Mucosa of descending colon (tissue), 3 donors: ENCODE results near the gene C1QTNF5. TPM values are rescaled to one million over a fixed set of nuclear protein-coding genes. Genes with fewer than 3 reads are reported as not detected.
A peak's percentile ranks its signal among the peaks of the same experiment; 100 is the strongest.

Experiments
- ATAC-seq: fragments of 200-7000 bp; cut with Tn5 transposase; one replicate; pipeline ENCODE4 v1.9.1; 2020; ENCODE audit warnings: mild to moderate bottlenecking, moderate library complexity
- DNase-seq, 3 donors: peaks; one replicate each; pipeline ENCODE4 v3.0.0-alpha.2; 2020
- H3K36me3 ChIP-seq: fragments of 200-600 bp; one replicate; pipeline ENCODE4 v1.8.0; 2021; ENCODE audit warnings: low read depth, mild to moderate bottlenecking
- H3K4me1 ChIP-seq: fragments of 200-600 bp; one replicate; pipeline ENCODE4 v1.8.0; 2021; ENCODE audit warnings: low read depth, mild to moderate bottlenecking
- H3K4me3 ChIP-seq: fragments of 200-600 bp; one replicate; pipeline ENCODE4 v1.8.0; 2021; ENCODE audit warnings: mild to moderate bottlenecking
- H3K9me3 ChIP-seq: fragments of 200-600 bp; one replicate; pipeline ENCODE4 v1.8.0; 2021; ENCODE audit warnings: mild to moderate bottlenecking
- CTCF ChIP-seq: fragments of 200-600 bp; IDR thresholded peaks from one replicate; pipeline ENCODE4 v1.8.0; 2022; ENCODE audit warnings: antibody characterized with exemption, mild to moderate bottlenecking
- intact Hi-C, 2 donors: fragments of 100-400 bp; cut with DNase I in 1 of 2; cut with micrococcal nuclease in 1 of 2; formaldehyde crosslinking; loops; one replicate each; pipeline versions ENCODE4 v1.11.0 to v1.11.1; 2022; cut with DNase I, micrococcal nuclease
- total RNA-seq, 3 donors: library from RNA; stranded (reverse); fragmentation: NEBNext Ultra II Directional in 2 of 3; extraction: Animal tissue kit (Norgen Biotek cat#: 25700) in 2 of 3; gene quantifications; one replicate each; pipeline versions ENCODE4 v1.2.1 to v1.2.4, GENCODE V29; 2021 to 2023
- donor health status: DM: no; HTN: no; CAD: no; lungs with moderate emphysema.
- donor health status: DM: no; HTN: no; CAD: no.
- donor health status: DM: no; HTN: yes; CAD: no.

C1QTNF5 gene
- total RNA-seq, 3 donors from 2014 or later, result 5.1 to 13.9 (median 9.3) TPM

GRCh38 chr11:119370486-119371046 lies 29.9 kb upstream of the C1QTNF5 start:
- peak; percentile 48 for ATAC-seq
- Histone ChIP-seq H3K4me3 (no peak overlapping the region), H3K4me1 (peaks cover 51% of the 10 kb centered on the region), H3K9me3 (no peaks in the 10 kb centered on the region), H3K36me3 (no peaks in the 10 kb centered on the region)
- DNase-seq, result peak in 2 of 3 donors; percentile 54 to 65
- TF ChIP-seq CTCF, result no peak
- intact Hi-C loops, result no loop called here

- H3K4me3 ChIP-seq, result no peak overlapping the region
- peaks cover 54% of the 10 kb centered on the region for H3K4me1 ChIP-seq
- H3K9me3 ChIP-seq, result no peaks in the 10 kb centered on the region
Measured at GRCh38 chr11:119369132-119369925, 28.6 kb upstream of the C1QTNF5 start.

GRCh38 chr11:119368121-119369034 lies 27.7 kb upstream of the C1QTNF5 start:
- Histone ChIP-seq H3K9me3 (no peaks in the 10 kb centered on the region), H3K36me3 (no peaks in the 10 kb centered on the region), H3K4me1 (peaks cover 51% of the 10 kb centered on the region), H3K4me3 (no peak overlapping the region)
- DNase-seq (peak; percentile 84 to 93 (median 92)), ATAC-seq (peak; percentile 75)
- TF ChIP-seq CTCF, result no peak
- intact Hi-C loops, result no loop called here

More at GRCh38 chr11:119369132-119369925, 28.6 kb upstream of the C1QTNF5 start:
- intact Hi-C loops, result no loop called here
- DNase-seq, result peak; percentile 67 to 72 (median 69)
- peak; percentile 45 for ATAC-seq
- TF ChIP-seq CTCF, result no peak
- no peaks in the 10 kb centered on the region for H3K36me3 ChIP-seq

GRCh38 chr11:119367661-119368120 lies 27.0 kb upstream of the C1QTNF5 start:
- Histone ChIP-seq H3K9me3 (no peaks in the 10 kb centered on the region), H3K4me1 (peaks cover 51% of the 10 kb centered on the region), H3K36me3 (no peaks in the 10 kb centered on the region), H3K4me3 (no peak overlapping the region)
- ATAC-seq, result no peak
- DNase-seq, result peak in 2 of 3 donors; percentile 53 to 60
- TF ChIP-seq CTCF, result no peak
- intact Hi-C loops, result no loop called here
